AG08395 (cell line): Measurements from ENCODE around the gene RGS10.
A peak's percentile ranks its signal among the peaks of the same experiment; 100 is the strongest.
"Not testable (repeated sequence)": the region's sequence is repeated elsewhere in the genome, so short reads cannot be mapped to it uniquely, and the experiment has no call there.

Experiments
- DNase-seq: peaks from one replicate; pipeline ENCODE4 v3.0.0; 2012; ENCODE audit warnings: mixed read lengths, low spot score

The RGS10 gene

GRCh38 chr10:119538632-119539358 lies 3.7 kb downstream of the RGS10 start:
- no peak for DNase-seq

- no peak for DNase-seq
Measured at GRCh38 chr10:119537953-119538630, 4.4 kb downstream of the RGS10 start.

GRCh38 chr10:119536508-119537025 lies 6.0 kb downstream of the RGS10 start:
- DNase-seq, result no peak

GRCh38 chr10:119535837-119536507 lies 6.5 kb downstream of the RGS10 start:
- no peak for DNase-seq

GRCh38 chr10:119535305-119535704 lies 7.2 kb downstream of the RGS10 start:
- DNase-seq, result no peak

GRCh38 chr10:119533473-119533872 lies 9.0 kb downstream of the RGS10 start:
- no peak for DNase-seq

GRCh38 chr10:119532791-119533190 lies 9.7 kb downstream of the RGS10 start:
- DNase-seq, result not testable (repeated sequence)

GRCh38 chr10:119532251-119532650 lies 10.3 kb downstream of the RGS10 start:
- DNase-seq, result not testable (repeated sequence)

- DNase-seq, result no peak
Measured at GRCh38 chr10:119531067-119531466, 11.5 kb downstream of the RGS10 start.

- DNase-seq, result peak; percentile 91
Measured at GRCh38 chr10:119528663-119529237, 13.8 kb downstream of the RGS10 start.

GRCh38 chr10:119526621-119527592 lies 15.6 kb downstream of the RGS10 start:
- no peak for DNase-seq

- DNase-seq, result no peak
Measured at GRCh38 chr10:119526149-119526548, 16.4 kb downstream of the RGS10 start.

- DNase-seq, result no peak
Measured at GRCh38 chr10:119525116-119525515, 17.4 kb downstream of the RGS10 start.

GRCh38 chr10:119524720-119525070 lies 17.8 kb downstream of the RGS10 start:
- no peak for DNase-seq

GRCh38 chr10:119523895-119524719 lies 18.4 kb downstream of the RGS10 start:
- DNase-seq, result no peak

GRCh38 chr10:119522747-119523426 lies 19.6 kb downstream of the RGS10 start:
- DNase-seq, result no peak

- peak; percentile 88 for DNase-seq
Measured at GRCh38 chr10:119521443-119522204, 20.9 kb downstream of the RGS10 start.

GRCh38 chr10:119520283-119520682 lies 22.2 kb downstream of the RGS10 start:
- DNase-seq, result no peak

- no peak for DNase-seq
Measured at GRCh38 chr10:119518936-119519335, 23.6 kb downstream of the RGS10 start.
